WTC11 (cell line): ENCODE results near the gene MYO5B. TPM values are rescaled to one million over a fixed set of nuclear protein-coding genes. Genes with fewer than 3 reads are reported as not detected.

Experiments used
- ATAC-seq: fragments of 200-7000 bp; cut with Tn5 transposase; 2 replicates; pipeline ENCODE4 v1.10.0; 2021; ENCODE audit warnings: mild to moderate bottlenecking, moderate library complexity
- CTCF ChIA-PET: fragments of 300-600 bp; sonication (Branson Sonifier 250); formaldehyde crosslinking; loops from one replicate; lab custom pipeline; 2021; ENCODE audit warnings: antibody characterized with exemption; lab: Charles Lee
- POLR2A ChIA-PET: fragments of 350-600 bp; sonication (Branson Sonifier 250); formaldehyde crosslinking; loops from one replicate; lab custom pipeline; 2021; ENCODE audit warnings: antibody characterized with exemption; lab: Charles Lee
- DNase-seq: peaks from one replicate; pipeline ENCODE4 v3.0.0; 2021; ENCODE audit warnings: low spot score
- H3K27ac Mint-ChIP-seq: 2 replicates; pipeline ENCODE4 v1.8.0; 2021; ENCODE audit warnings: mixed read lengths
- H3K27me3 Mint-ChIP-seq: 2 replicates; pipeline ENCODE4 v1.8.0; 2021; ENCODE audit warnings: low read depth, mild to moderate bottlenecking, moderate library complexity, mixed read lengths
- H3K36me3 Mint-ChIP-seq: 2 replicates; pipeline ENCODE4 v1.8.0; 2021; ENCODE audit warnings: mixed read lengths
- H3K4me1 Mint-ChIP-seq: 2 replicates; pipeline ENCODE4 v1.8.0; 2022; ENCODE audit warnings: mixed read lengths
- H3K4me3 Mint-ChIP-seq: 2 replicates; pipeline ENCODE4 v1.8.0; 2021; ENCODE audit warnings: mild to moderate bottlenecking, moderate library complexity, mixed read lengths
- H3K9me3 Mint-ChIP-seq: 2 replicates; pipeline ENCODE4 v1.8.0; 2021; ENCODE audit warnings: mixed read lengths
- AR ChIP-seq: fragments of 250-450 bp; sonication (Bioruptor Pico); IDR thresholded peaks from 2 replicates; pipeline ENCODE4 v1.9.0; 2021; ENCODE audit warnings: mild to moderate bottlenecking
- E2F4 ChIP-seq: sonication (generic); formaldehyde crosslinking; IDR thresholded peaks from 2 replicates; pipeline ENCODE4 v1.8.1; 2022; ENCODE audit warnings: low read depth, mild to moderate bottlenecking, moderate library complexity, missing genetic modification reagents, borderline replicate concordance
- FOXJ3 ChIP-seq: sonication (generic); formaldehyde crosslinking; IDR thresholded peaks from 2 replicates; pipeline ENCODE4 v1.9.0; 2021; ENCODE audit warnings: missing genetic modification reagents, mild to moderate bottlenecking, borderline replicate concordance
- IRF1 ChIP-seq: sonication (generic); formaldehyde crosslinking; IDR thresholded peaks from 2 replicates; pipeline ENCODE4 v1.8.0; 2023; ENCODE audit warnings: missing genetic modification reagents
- MAX ChIP-seq: sonication (generic); formaldehyde crosslinking; IDR thresholded peaks from 2 replicates; pipeline ENCODE4 v1.8.0; 2022; ENCODE audit warnings: mild to moderate bottlenecking, missing genetic modification reagents
- MXD4 ChIP-seq: fragments of 250-450 bp; sonication (Bioruptor Pico); IDR thresholded peaks from 2 replicates; pipeline ENCODE4 v1.8.0; 2021; ENCODE audit warnings: mild to moderate bottlenecking, moderate library complexity, borderline replicate concordance
- MYBL2 ChIP-seq: sonication (generic); formaldehyde crosslinking; IDR thresholded peaks from 2 replicates; pipeline ENCODE4 v1.8.1; 2023; ENCODE audit warnings: mild to moderate bottlenecking, moderate library complexity, missing genetic modification reagents
- NR3C1 ChIP-seq: sonication (generic); formaldehyde crosslinking; conservative IDR thresholded peaks from 2 replicates; pipeline ENCODE4 v1.8.1; 2023; ENCODE audit warnings: low read depth, mild to moderate bottlenecking, missing genetic modification reagents
- OVOL2 ChIP-seq: fragments of 250-450 bp; sonication (Bioruptor Pico); IDR thresholded peaks from 2 replicates; pipeline ENCODE4 v1.9.0; 2021; ENCODE audit warnings: mild to moderate bottlenecking, borderline replicate concordance
- PRDM15 ChIP-seq: sonication (generic); formaldehyde crosslinking; IDR thresholded peaks from 2 replicates; pipeline ENCODE4 v1.8.0; 2022; ENCODE audit warnings: missing genetic modification reagents
- RORB ChIP-seq: fragments of 250-450 bp; sonication (Bioruptor Pico); IDR thresholded peaks from 2 replicates; pipeline ENCODE4 v1.9.0; 2021; ENCODE audit warnings: mild to moderate bottlenecking
- SMAD4 ChIP-seq: sonication (generic); formaldehyde crosslinking; IDR thresholded peaks from 2 replicates; pipeline ENCODE4 v1.8.0; 2022; ENCODE audit warnings: mild to moderate bottlenecking, missing genetic modification reagents
- ZNF425 ChIP-seq: fragments of 250-450 bp; sonication (Bioruptor Pico); conservative IDR thresholded peaks from 2 replicates; pipeline ENCODE4 v1.9.0; 2021; ENCODE audit warnings: mild to moderate bottlenecking
- ZNF512 ChIP-seq: sonication (generic); formaldehyde crosslinking; IDR thresholded peaks from 2 replicates; pipeline ENCODE4 v1.8.1; 2022; ENCODE audit warnings: missing genetic modification reagents, borderline replicate concordance
- total RNA-seq: library from RNA; stranded (reverse); gene quantifications from 3 replicates; pipeline ENCODE4 v1.2.3, GENCODE V29; 2021

The MYO5B gene
- total RNA-seq, 1 experiment from 2014 or later = 8.7 TPM

GRCh38 chr18:49839012-49839411 is 355.9 kb downstream of the MYO5B start:
- DNase-seq (no peak), ATAC-seq (no peak)
- Mint-ChIP-seq H3K4me1 (no peaks in the 10 kb centered on the region), H3K27me3 (no peaks in the 10 kb centered on the region), H3K4me3 (no peak overlapping the region), H3K9me3 (no peaks in the 10 kb centered on the region), H3K36me3 (no peaks in the 10 kb centered on the region), H3K27ac (no peak overlapping the region)
- ChIA-PET CTCF (interaction anchor here (1.6 kb wide), 1 partner anchor 20 kb away, joined by 4 read pairs; no protein-coding TSS in a partner anchor), POLR2A (no interaction called here)
- TF ChIP-seq IRF1 (CRISPR knock-in tag) = no peak
- no peak for TF ChIP-seq MAX (CRISPR knock-in tag)
- TF ChIP-seq ZNF425 = no peak
- no peak for TF ChIP-seq PRDM15 (CRISPR knock-in tag)
- no peak for TF ChIP-seq NR3C1 (CRISPR knock-in tag)
- no peak for TF ChIP-seq RORB (CRISPR knock-in tag)
- TF ChIP-seq ZNF512 (CRISPR knock-in tag) = no peak
- no peak for TF ChIP-seq AR (CRISPR knock-in tag)
- no peak for TF ChIP-seq FOXJ3
- no peak for TF ChIP-seq MXD4 (CRISPR knock-in tag)
- no peak for TF ChIP-seq OVOL2
- no peak for TF ChIP-seq MYBL2 (CRISPR knock-in tag)
- no peak for TF ChIP-seq E2F4 (CRISPR knock-in tag)
- no peak for TF ChIP-seq SMAD4 (CRISPR knock-in tag)
